ENCODE data around the gene TRIM9. TPM values are rescaled to one million over a fixed set of nuclear protein-coding genes. Genes with fewer than 3 reads are reported as not detected.

Gene TRIM9
- total and polyA plus RNA-seq, 2 of the 4 experiments (the other 2 are of a cell fraction), result under 0.01 to 0.09 TPM

DNA sequence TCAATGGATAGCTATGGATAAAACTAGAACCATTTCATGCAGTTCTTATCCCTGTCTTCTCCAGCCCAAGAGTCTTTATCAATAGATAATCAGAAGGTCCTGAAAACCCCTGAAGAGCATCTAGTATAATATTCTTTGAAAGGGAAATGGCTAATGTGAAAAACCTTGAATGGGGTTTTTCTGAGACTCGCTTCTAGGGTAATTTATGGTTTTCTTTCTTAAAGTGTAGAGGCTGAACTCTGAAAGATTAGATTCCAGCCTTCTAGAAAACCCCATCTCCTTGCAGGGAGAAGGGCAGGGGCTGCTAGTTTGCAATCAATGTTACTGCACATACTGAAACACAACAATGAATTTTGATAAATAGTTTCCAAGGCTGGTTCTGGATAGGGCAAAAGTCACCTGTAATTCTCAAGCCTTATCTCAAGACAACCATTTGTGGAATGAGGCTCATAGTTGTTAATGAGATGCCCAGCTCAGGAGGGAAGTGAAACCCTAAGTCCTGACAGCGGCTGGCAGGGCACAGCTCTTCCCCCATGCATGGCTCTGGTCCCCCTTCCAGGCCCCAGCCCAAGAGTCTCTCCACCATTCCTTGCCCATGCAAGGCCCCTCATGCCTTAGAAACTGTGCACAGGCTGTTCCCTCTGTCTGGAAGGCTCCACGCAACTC is 116.9 kb downstream of the TRIM9 start:
- Histone ChIP-seq H4K5ac (ENCODE audit: low read depth, low read length) (no peak overlapping the region), H3K14ac (replicated peaks; ENCODE audit: low read depth, low read length) (no peak overlapping the region), H3K9me3 (ENCODE audit: control insufficient read depth, insufficient read depth, low read length) (no peaks in the 10 kb centered on the region), H2BK15ac (ENCODE audit: low read depth, low read length) (no peak overlapping the region), H3K4ac (ENCODE audit: low read depth, low read length) (no peak overlapping the region), H3K18ac (ENCODE audit: low read depth, low read length) (no peak overlapping the region), H3K4me2 (ENCODE audit: low read depth, low read length) (no peak overlapping the region), H3K27me3 (ENCODE audit: control insufficient read depth, insufficient read depth, low read length) (peaks cover 55% of the 10 kb centered on the region), H4K8ac (ENCODE audit: low read depth in 2 of 2, low read length in 2 of 2) (no peak overlapping the region), H2AK5ac (ENCODE audit: low read depth, low read length) (no peak overlapping the region), H3K23ac (ENCODE audit: low read depth, low read length) (no peak overlapping the region), H3K4me3 (ENCODE audit: insufficient read depth, low read depth, low read length) (no peak overlapping the region), H4K91ac (ENCODE audit: insufficient read depth, low read depth, low read length) (no peak overlapping the region), H2AK9ac (replicated peaks; ENCODE audit: low read depth, low read length, poor library complexity) (no peak overlapping the region), H3K36me3 (ENCODE audit: control insufficient read depth, insufficient read depth, low read length) (no peaks in the 10 kb centered on the region), H4K20me1 (ENCODE audit: insufficient read depth, low read length) (no peaks in the 10 kb centered on the region), H2BK20ac (ENCODE audit: low read depth, low read length) (no peak overlapping the region), H3K9ac (ENCODE audit: low read depth, low read length) (no peak overlapping the region), H2AFZ (replicated peaks; ENCODE audit: low read length, poor library complexity) (no peak overlapping the region), H3K4me1 (ENCODE audit: control insufficient read depth, insufficient read depth, low read length) (no peaks in the 10 kb centered on the region), H2BK120ac (ENCODE audit: low read depth, low read length) (no peak overlapping the region), H3K9me1 (ENCODE audit: insufficient read depth, low read length) (no peaks in the 10 kb centered on the region), H2BK5ac (ENCODE audit: low read depth, low read length, poor library complexity, severe bottlenecking) (no peak overlapping the region), H3K56ac (ENCODE audit: extremely low read depth, insufficient read depth, low read length) (no peak overlapping the region), H3K79me1 (ENCODE audit: low read depth in 1 of 2, low read length in 2 of 2) (no peaks in the 10 kb centered on the region), H3K27ac (ENCODE audit: insufficient read depth, low read length) (no peak overlapping the region)
- CTCF ChIA-PET, result interaction anchor here (1.2 kb wide), 1 partner anchor 10 kb away, joined by 3 read pairs; no protein-coding TSS in a partner anchor
- TF ChIP-seq CHD1 (IDR thresholded peaks at IDR 0.05; ENCODE audit: low read depth, low read length), result no peak
- no peak for TF ChIP-seq POLR2A (IDR thresholded peaks at IDR 0.05; ENCODE audit: low read depth, low read length)
- TF ChIP-seq, protein P1, sequence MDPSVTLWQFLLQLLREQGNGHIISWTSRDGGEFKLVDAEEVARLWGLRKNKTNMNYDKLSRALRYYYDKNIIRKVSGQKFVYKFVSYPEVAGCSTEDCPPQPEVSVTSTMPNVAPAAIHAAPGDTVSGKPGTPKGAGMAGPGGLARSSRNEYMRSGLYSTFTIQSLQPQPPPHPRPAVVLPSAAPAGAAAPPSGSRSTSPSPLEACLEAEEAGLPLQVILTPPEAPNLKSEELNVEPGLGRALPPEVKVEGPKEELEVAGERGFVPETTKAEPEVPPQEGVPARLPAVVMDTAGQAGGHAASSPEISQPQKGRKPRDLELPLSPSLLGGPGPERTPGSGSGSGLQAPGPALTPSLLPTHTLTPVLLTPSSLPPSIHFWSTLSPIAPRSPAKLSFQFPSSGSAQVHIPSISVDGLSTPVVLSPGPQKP (IDR thresholded peaks at IDR 0.05; ENCODE audit: borderline replicate concordance, low read depth, low read length), result no peak
- no peak for TF ChIP-seq CEBPB (IDR thresholded peaks at IDR 0.05; ENCODE audit: low read depth, low read length)
- intact Hi-C loops (cut with micrococcal nuclease) (no loop called here), in situ Hi-C loops (cut with MboI; ENCODE audit: low sequenced_read_pairs) (no loop called here), dilution Hi-C loops (cut with HindIII; ENCODE audit: low sequenced_read_pairs, unreplicated experiment) (no loop called here)
- DNase-seq, result no peak
- no TSS peak for BruUV-seq (replicated peaks)
- POLR2A ChIA-PET (ENCODE audit: unreplicated experiment), result no interaction called here
- 83% methylated on average over 1 of the region's 3 CpGs; no CpG with 5 or more reads in 1 of the 2 experiments for WGBS, 2 experiments (ENCODE audit: extremely low coverage in 2 of 2, insufficient read length in 1 of 2)
- ATAC-seq (ENCODE audit: low read depth), result no peak

All from IMR-90 (cell line).